ENCODE measurements around the gene FASLG.
"Not testable (repeated sequence)": the region's sequence is repeated elsewhere in the genome, so short reads cannot be mapped to it uniquely, and the experiment has no call there.

The FASLG gene

DNA sequence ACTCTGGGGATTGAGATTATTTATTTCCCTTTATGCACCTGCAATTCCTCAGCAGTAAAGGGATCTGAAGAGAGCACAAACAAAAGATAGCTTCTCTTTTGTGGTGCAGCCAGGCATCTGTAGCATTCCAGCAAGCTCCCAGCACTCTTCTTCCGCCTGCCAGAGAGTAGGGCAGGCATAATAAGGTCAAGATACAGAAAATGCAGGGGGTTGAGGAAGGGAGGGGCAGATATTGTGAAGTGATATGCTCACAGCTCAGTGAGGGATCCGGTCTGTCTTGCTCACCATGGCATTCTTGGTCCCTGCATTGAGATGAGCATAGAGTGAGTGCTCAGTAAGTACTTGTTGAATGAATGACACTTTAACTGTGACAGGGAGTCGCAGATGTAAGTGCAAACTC, 23.9 kb downstream of the FASLG start:
- DNase-seq (ENCODE audit: low spot score): no peak

DNA sequence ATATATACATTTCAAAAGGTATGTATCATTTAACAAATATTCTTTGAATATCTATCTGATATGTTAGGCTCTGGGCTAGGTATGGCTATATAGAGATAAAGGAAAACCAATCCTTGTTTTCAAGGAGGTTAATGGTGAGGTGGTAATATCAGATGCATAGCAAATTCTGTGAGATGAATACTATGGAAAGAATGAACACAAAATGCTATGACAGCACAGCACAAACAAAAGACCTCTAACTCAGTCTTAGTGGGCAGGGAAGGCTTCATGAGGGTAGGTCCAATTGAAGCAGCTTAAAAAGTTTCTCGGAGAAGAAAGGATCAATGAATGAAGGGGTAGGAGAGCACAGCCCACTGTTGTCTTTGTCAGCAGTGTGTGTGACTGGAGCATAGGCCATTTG, 27.2 kb downstream of the FASLG start:
- DNase-seq (ENCODE audit: low spot score): no peak

DNA sequence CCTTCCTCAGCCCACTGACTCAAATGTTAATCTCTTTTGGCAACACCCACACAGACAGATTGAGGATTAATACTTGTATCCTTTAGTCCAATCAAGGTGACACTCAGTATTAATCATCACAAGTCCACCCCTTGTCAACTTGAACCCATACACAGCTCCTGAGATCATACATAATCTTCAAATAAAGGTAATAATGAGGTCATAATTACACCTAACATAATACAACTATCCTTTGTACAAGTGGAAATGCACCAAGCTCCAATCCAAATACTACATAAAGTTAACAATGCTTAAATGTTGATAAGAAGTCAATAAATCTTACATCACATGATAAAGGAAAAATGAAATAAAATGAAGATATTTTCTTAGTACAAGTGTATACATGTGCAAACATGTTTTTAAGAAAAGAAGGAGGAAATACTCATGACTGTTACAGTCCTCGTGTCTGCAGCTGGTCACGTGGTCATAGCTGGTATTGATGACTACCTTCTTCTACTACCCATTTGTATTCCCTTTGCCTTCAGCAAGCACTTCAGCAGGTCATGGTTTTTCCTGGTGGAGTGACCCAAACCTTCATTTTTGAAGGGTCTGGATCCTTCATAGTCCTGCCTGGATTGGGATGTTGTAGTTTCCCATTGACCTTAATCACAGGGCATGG, 29.7 kb downstream of the FASLG start:
- not testable (repeated sequence) for DNase-seq (ENCODE audit: low spot score)

DNA sequence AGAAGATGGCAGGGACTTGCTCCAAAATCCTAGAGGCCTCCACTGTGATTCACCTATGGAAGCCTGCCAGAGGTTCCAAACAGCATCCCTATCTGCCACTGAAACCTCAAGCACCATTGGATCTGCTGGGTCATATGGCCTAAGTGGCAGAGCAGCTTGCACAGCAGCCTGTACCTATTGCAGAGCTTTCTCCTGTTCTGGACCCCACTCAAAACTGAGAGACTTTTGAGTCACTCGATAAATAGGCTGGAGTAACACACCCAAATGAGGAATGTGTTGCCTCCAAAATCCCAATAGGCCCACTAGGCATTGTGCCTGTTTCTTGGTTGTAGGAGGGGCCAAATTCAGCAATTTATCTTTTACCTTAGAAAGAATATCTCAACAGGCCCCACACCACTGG, 32.0 kb downstream of the FASLG start:
- not testable (repeated sequence) for DNase-seq (ENCODE audit: low spot score)

DNA sequence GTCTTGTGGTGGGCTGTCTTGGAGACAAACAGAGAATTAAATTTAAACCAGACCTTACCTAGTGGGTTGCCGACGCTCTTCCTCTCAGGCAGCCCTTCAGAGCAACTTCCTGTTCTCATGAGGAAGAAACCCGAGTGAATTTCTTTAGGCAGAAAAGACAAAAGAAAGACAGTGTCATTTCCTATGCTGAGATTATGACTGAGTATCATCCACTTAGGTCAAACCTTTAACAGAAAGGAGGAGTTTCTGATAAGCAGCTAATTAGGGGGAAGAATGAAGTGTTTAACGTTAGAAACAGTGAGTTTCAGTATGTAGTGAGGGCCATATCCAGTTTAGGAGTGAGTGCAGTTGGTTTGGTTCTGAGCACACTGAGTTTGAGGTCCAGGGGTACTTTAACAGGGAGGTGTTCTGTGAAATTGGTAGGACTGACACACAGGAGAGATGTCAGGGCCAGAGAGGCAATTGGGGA, 38.7 kb downstream of the FASLG start:
- DNase-seq (ENCODE audit: low spot score): no peak

DNA sequence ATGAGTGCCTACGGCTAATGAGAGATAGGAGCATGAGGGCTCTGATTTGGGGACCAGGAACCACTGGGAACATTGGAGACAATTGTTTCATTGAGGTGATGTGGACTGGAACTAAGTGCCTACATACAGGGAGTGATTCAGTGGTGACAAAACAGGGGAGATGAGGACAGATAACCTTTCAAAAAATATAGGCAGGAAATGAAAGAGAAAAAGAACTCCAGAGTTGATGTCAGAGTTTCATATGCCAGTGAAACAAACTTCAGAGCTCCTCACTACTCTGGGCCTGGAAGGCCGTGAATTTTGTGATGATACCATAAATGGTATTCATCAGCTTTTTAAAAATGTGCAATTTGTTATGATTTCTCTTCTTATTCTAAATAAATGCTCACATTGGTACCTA, 39.3 kb downstream of the FASLG start:
- DNase-seq (ENCODE audit: low spot score): no peak

DNA sequence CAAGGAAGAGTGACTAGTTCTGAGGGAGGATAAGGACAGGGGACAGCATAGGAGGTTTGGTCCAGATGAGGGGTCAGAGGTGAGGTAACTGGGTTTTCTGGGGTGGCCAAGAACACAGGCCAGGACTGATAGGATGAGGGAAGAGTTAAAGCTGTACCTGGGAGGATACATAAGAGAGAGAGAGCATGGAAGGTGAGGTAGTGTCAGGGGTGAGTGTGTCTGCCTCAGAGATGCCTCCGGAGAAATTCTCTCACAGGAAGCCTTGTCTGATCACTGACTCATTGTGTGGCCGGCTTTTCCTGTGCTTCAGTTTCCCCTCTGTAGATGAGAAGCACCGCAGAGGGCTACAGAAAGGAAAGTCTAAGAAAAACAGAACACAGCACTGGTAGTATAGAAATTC, 40.2 kb downstream of the FASLG start:
- DNase-seq (ENCODE audit: low spot score): no peak

DNA sequence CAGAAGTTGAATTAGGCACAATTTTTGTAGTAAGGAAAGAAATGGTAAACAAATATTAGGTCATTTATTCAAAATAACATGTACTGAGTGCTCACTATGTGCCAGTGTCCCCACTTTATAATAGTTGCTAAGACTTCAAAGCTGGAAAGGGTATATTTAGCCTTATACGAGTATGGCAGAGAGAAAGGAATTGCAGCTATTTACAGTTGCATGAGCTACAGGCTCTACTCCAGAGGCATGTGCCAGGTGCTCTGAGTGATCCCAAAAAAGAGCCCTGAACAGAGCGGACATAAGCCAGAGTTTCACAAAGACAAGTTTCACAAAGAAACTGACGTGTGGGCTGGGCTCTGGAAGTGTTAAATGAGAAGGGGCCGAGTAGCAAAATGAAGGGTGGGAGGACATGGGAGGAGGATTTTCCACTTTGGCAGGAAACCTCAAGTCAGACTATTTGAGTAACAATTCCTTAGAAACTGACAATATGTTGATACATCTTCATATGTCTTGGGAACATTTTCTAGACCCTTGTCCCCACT, 40.9 kb downstream of the FASLG start:
- no peak for DNase-seq (ENCODE audit: low spot score)

DNA sequence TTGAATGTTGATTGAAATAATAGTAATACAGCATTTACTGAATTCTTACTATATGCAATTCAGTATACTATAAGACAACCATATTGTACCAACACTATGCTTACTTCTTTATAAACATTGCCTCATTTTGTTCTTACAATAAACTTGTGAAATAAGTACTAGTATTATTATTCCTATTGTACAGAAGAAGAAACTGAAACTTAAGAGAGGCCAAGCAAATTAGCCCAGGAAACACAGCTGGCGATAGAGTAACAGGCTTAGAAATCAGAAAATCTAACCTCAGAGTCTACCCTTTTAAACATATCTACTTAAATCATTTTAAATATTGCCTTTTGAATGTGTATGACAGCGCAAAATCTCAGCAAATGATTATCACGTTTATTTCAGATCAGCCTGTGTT, 41.7 kb downstream of the FASLG start:
- DNase-seq (ENCODE audit: low spot score): no peak

DNA sequence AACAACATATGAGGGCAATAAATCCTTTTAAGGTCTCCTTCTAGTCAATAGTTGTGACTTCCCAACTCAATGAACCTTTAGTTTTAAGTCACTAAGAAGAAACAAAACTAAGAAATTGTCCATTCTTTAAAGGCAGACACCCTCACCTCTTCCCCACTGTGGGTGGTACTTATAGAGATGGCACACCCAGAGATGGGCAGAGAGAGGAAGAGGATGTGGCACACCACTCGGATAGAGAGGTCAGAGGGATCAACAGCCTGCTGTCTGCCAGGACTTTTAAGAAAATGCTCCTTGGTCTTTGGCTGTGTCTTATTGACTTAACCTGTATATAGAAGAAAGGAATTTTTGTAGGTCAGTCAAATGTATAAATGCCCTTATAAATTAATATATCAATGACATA, 45.1 kb downstream of the FASLG start:
- DNase-seq (ENCODE audit: low spot score): no peak

DNA sequence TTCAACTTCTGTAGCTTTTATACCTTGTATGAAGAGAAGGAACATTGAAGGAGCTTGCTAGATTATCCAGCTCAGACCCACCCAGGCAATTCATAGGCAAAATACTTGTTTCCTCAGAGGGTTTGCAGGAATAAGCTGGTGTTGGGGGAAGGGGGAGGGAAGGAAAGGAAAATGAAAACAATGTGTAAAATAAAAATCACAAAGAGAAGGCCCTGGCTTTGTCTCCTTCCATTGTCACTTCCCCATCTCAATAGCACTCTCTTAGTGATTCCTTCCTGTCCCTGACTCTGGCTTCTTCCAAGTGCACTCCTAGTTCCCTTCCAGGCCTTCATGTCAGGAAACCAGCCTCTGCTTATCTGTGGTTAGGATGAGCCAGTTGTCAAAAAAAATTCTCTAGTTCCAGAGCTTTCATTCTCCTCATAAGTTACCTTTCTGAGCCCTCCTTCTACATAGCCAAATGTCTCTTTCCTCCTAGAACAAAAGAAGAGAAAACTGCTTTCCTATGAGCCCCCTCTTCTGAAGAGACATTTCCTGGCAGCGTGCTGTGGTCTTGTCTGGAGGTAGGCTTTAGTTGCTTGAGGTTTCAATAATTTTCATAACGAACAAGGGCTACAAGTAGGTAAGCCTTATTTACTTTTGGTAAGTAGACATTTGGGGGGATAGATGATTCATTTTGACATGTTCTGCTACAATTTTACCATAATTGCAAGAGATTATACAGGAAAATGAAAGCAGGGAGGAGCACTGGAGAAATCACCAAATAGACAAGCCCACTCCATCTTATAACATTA, 45.7 kb downstream of the FASLG start:
- DNase-seq (ENCODE audit: low spot score): no peak

DNA sequence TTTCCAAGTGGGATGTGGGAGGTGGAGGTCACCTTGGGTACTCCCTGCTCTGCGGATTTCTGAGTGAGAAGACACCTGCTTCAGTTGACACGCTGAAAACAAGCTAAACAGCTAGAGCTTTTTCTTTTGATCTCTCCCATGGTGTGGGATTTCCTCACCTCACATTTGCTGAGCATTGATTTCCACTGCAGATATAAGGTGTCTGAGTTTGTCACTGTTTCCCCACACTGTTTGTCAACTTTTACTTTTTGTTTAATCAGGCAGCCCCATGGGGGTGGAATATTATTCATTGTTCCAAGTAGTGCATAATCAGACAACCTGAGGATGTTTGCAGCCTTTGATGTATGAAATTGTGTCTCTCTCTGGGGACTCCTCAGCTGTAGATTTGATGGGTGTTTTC, 49.5 kb downstream of the FASLG start:
- no peak for DNase-seq (ENCODE audit: low spot score)

DNA sequence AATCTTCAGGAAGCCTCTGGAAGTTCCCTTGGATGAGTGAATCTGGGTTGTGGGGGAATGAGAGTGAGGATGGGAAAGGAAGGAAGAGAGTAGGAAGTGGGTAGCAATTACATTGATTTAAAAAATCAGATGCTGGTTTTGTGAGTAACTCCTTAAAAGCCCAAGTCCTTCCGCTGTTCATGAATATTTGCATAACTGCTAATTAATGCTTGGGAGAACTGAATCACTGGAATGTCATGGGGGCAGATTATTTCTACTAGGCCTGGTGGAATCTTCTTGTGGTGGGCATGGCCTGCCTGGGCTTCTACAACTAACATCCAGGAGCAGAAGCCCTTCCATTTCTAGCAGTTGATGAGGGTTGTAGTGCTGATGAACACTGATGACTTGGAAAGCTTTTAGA, 52.7 kb downstream of the FASLG start:
- no peak for DNase-seq (ENCODE audit: low spot score)

DNA sequence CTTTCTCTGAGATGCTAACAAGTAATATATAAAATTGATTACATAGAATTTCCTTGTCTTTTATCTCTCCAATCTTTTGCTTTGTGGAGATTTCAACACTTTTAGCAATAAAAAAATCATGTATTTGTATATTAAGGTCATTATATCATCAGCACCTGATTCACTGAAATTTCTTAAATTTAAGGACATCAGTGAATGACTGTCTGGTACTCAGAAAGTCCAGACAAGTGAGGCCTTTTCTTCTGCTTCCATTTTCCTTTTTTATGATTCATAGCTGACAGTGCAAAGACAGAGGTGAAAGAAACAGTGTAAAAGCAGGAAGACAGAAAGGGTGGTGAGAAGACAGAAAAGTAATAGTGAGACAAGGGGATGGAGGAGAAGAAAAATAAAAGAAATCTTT, 54.6 kb downstream of the FASLG start:
- no peak for DNase-seq (ENCODE audit: low spot score)

All from GM03348 (cell line).